ENCODE data around the gene MAMDC2. TPM values are rescaled to one million over a fixed set of nuclear protein-coding genes. Genes with fewer than 3 reads are reported as not detected.

The MAMDC2 gene
- total RNA-seq, 1 experiment from 2014 or later, result 2.7 TPM

DNA sequence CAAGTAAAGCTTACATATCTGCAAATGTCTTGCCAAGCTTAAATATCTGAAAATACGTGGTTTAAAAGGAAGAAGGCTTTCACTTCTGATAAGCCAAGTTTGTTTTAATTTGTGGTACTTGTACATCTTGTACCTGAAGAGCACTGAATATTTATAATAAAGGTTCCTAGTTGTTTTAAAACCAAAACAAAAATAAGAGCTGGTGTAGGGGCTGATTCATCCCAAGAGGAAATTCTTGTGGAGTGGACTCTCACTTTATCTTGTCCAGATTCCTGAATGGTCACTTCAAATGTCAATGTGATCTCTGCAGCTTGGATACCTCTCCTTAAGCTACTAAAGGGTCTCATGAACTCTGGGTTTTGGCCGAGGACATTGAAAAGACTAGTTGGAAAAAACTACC lies 29.5 kb downstream of the MAMDC2 start:
- H3K36me3 ChIP-seq (ENCODE audit: low read depth), result no peaks in the 10 kb centered on the region
- H3K79me2 ChIP-seq (ENCODE audit: low read depth), result no peaks in the 10 kb centered on the region
- CTCF ChIA-PET, result no interaction called here
- no peaks in the 10 kb centered on the region for H3K9me3 ChIP-seq (ENCODE audit: insufficient read depth, low read depth)
- H2AFZ ChIP-seq, result no peak overlapping the region
- no peak for TF ChIP-seq EZH2 (IDR thresholded peaks at IDR 0.05; ENCODE audit: low read depth)
- TF ChIP-seq, protein P1, sequence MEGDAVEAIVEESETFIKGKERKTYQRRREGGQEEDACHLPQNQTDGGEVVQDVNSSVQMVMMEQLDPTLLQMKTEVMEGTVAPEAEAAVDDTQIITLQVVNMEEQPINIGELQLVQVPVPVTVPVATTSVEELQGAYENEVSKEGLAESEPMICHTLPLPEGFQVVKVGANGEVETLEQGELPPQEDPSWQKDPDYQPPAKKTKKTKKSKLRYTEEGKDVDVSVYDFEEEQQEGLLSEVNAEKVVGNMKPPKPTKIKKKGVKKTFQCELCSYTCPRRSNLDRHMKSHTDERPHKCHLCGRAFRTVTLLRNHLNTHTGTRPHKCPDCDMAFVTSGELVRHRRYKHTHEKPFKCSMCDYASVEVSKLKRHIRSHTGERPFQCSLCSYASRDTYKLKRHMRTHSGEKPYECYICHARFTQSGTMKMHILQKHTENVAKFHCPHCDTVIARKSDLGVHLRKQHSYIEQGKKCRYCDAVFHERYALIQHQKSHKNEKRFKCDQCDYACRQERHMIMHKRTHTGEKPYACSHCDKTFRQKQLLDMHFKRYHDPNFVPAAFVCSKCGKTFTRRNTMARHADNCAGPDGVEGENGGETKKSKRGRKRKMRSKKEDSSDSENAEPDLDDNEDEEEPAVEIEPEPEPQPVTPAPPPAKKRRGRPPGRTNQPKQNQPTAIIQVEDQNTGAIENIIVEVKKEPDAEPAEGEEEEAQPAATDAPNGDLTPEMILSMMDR (conservative IDR thresholded peaks at IDR 0.05), result no peak
- no peaks in the 10 kb centered on the region for H3K27me3 ChIP-seq (ENCODE audit: insufficient read depth, low read depth)
- H3K4me3 ChIP-seq, result no peak overlapping the region
- no peak for DNase-seq
- intact Hi-C loops (cut with micrococcal nuclease; ENCODE audit: unreplicated experiment), result no loop called here
- BruUV-seq (replicated peaks), result no TSS peak
- H3K4me2 ChIP-seq, result no peak overlapping the region
- no peaks in the 10 kb centered on the region for H3K4me1 ChIP-seq (replicated peaks; ENCODE audit: insufficient read depth)
- no peaks in the 10 kb centered on the region for H4K20me1 ChIP-seq (ENCODE audit: insufficient read depth)
- POLR2A ChIA-PET (ENCODE audit: unreplicated experiment), result no interaction called here
- no peaks in the 10 kb centered on the region for H3K9me2 ChIP-seq (ENCODE audit: insufficient read depth)
- H3K27ac ChIP-seq, result no peak overlapping the region
- H3F3A ChIP-seq (ENCODE audit: insufficient read depth, low read depth), result no peaks in the 10 kb centered on the region

DNA sequence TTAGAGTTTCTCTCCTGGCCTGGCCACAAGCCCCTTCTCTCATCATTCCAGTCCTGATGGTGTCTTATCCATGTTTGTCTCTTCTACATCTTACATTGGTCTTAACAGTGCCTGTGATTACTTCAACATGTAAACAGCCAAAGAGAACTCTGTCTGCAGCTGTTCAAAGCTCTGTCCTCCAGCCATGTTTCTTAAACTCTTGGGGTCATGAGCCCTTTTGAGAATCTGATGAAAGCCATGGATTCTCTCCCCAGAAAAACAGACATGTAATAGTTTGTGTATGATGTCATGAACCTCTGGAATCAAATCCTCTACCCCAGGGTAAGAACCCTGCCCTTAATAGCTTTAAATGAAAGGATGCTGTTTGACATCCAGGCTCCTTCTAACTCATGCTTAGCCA lies 30.1 kb downstream of the MAMDC2 start:
- H3K9me3 ChIP-seq (ENCODE audit: insufficient read depth, low read depth), result no peaks in the 10 kb centered on the region
- H2AFZ ChIP-seq, result no peak overlapping the region
- no peaks in the 10 kb centered on the region for H3K9me2 ChIP-seq (ENCODE audit: insufficient read depth)
- TF ChIP-seq, protein P1 (conservative IDR thresholded peaks at IDR 0.05), result no peak
- no peak for TF ChIP-seq EZH2 (IDR thresholded peaks at IDR 0.05; ENCODE audit: low read depth)
- BruUV-seq (replicated peaks), result no TSS peak
- H3F3A ChIP-seq (ENCODE audit: insufficient read depth, low read depth), result no peaks in the 10 kb centered on the region
- no peaks in the 10 kb centered on the region for H3K27me3 ChIP-seq (ENCODE audit: insufficient read depth, low read depth)
- intact Hi-C loops (cut with micrococcal nuclease; ENCODE audit: unreplicated experiment), result no loop called here
- no peaks in the 10 kb centered on the region for H3K36me3 ChIP-seq (ENCODE audit: low read depth)
- H3K79me2 ChIP-seq (ENCODE audit: low read depth), result no peaks in the 10 kb centered on the region
- H3K4me3 ChIP-seq, result no peak overlapping the region
- H3K4me1 ChIP-seq (replicated peaks; ENCODE audit: insufficient read depth), result no peaks in the 10 kb centered on the region
- ChIA-PET POLR2A (ENCODE audit: unreplicated experiment) (no interaction called here), CTCF (no interaction called here)
- H3K27ac ChIP-seq, result no peak overlapping the region
- H4K20me1 ChIP-seq (ENCODE audit: insufficient read depth), result no peaks in the 10 kb centered on the region
- no peak for DNase-seq
- no peak overlapping the region for H3K4me2 ChIP-seq

DNA sequence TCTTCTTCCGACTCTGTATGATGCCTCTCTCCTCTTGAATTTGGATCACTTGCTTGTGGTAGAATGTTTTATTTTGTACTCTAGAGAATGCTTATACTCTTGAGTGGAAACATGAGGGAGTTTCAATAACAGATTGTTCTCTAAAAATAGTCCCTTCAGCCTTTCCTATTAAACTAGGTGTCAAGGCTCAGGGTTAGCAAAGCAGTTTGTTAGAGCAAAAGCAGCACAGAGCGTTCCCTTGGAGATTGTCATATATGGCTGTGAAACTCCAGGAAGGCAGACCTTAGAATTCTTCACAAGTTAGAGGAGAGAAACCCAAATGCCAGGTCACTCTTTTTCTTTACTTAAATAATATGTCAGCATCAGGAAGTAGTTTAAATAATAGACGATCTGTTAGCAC lies 33.0 kb downstream of the MAMDC2 start:
- peaks cover 27% of the 10 kb centered on the region for H3K4me1 ChIP-seq (replicated peaks; ENCODE audit: insufficient read depth)
- TF ChIP-seq, protein P1 (conservative IDR thresholded peaks at IDR 0.05), result no peak
- CTCF ChIA-PET, result no interaction called here
- H3K27ac ChIP-seq, result no peak overlapping the region
- no peaks in the 10 kb centered on the region for H3K9me2 ChIP-seq (ENCODE audit: insufficient read depth)
- H2AFZ ChIP-seq, result no peak overlapping the region
- H4K20me1 ChIP-seq (ENCODE audit: insufficient read depth), result no peaks in the 10 kb centered on the region
- no TSS peak for BruUV-seq (replicated peaks)
- peaks cover 19% of the 10 kb centered on the region; the same call in 1 of the 2 replicates for H3F3A ChIP-seq (ENCODE audit: insufficient read depth, low read depth)
- no peaks in the 10 kb centered on the region for H3K27me3 ChIP-seq (ENCODE audit: insufficient read depth, low read depth)
- intact Hi-C loops (cut with micrococcal nuclease; ENCODE audit: unreplicated experiment), result no loop called here
- no peak overlapping the region for H3K4me2 ChIP-seq
- H3K9me3 ChIP-seq (ENCODE audit: insufficient read depth, low read depth), result no peaks in the 10 kb centered on the region
- no peaks in the 10 kb centered on the region for H3K79me2 ChIP-seq (ENCODE audit: low read depth)
- POLR2A ChIA-PET (ENCODE audit: unreplicated experiment), result no interaction called here
- DNase-seq, result no peak
- no peaks in the 10 kb centered on the region for H3K36me3 ChIP-seq (ENCODE audit: low read depth)
- H3K4me3 ChIP-seq, result no peak overlapping the region

All from PC-9 (cell line).